ENCODE measurements around the gene INPP5A.

DNA sequence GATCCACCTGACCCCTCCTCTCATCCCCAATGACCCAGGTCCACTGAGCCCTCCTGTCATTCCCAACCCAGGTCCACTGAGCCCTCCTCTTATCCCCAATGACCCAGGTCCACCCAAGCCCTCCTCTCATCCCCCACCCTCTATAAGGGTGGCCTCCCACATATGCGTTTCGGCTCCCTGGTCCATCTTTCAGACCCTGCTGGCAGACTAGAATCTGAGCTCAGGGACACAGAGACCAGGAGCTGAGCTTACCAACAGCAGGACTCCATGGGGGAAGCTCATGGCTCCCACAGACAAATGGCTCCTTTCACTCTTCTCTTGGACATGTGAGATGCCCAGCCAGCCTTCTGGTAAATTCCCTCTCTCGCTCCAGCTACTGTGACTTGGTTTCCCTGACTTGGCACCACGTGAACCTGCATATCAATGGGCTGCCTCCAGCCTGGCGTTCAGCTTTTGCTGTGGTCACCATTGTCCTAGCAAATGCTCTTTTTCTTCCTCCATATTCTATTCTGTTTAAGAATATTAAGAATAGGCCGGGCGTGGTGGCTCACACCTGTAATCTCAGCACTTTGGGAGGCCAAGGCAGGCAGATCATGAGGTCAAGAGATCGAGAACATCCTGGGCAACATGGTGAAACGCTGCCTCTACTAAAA lies 24.8 kb upstream of the INPP5A start:
- TF ChIP-seq POLR2AphosphoS5 (IDR thresholded peaks at IDR 0.05; ENCODE audit: low read depth, low read length) = no peak
- no peak for TF ChIP-seq CBX3 (IDR thresholded peaks at IDR 0.05; ENCODE audit: low read depth)
- no peak for TF ChIP-seq POLR2A (IDR thresholded peaks at IDR 0.05; ENCODE audit: borderline replicate concordance, extremely low read depth, insufficient read depth, insufficient read length)
- TF ChIP-seq, protein P1, sequence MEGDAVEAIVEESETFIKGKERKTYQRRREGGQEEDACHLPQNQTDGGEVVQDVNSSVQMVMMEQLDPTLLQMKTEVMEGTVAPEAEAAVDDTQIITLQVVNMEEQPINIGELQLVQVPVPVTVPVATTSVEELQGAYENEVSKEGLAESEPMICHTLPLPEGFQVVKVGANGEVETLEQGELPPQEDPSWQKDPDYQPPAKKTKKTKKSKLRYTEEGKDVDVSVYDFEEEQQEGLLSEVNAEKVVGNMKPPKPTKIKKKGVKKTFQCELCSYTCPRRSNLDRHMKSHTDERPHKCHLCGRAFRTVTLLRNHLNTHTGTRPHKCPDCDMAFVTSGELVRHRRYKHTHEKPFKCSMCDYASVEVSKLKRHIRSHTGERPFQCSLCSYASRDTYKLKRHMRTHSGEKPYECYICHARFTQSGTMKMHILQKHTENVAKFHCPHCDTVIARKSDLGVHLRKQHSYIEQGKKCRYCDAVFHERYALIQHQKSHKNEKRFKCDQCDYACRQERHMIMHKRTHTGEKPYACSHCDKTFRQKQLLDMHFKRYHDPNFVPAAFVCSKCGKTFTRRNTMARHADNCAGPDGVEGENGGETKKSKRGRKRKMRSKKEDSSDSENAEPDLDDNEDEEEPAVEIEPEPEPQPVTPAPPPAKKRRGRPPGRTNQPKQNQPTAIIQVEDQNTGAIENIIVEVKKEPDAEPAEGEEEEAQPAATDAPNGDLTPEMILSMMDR (IDR thresholded peaks at IDR 0.05 in 2 of 3, conservative IDR thresholded peaks at IDR 0.05 in 1 of 3; ENCODE audit: borderline replicate concordance in 1 of 3, insufficient read depth in 1 of 3, low read depth in 2 of 3, low read length in 2 of 3) = no peak
- TF ChIP-seq JUND (IDR thresholded peaks at IDR 0.05) = no peak
- TF ChIP-seq RAD21 (IDR thresholded peaks at IDR 0.05; ENCODE audit: low read depth) = no peak
- TF ChIP-seq EZH2 (IDR thresholded peaks at IDR 0.05) = no peak
- TF ChIP-seq SP1 (IDR thresholded peaks at IDR 0.05; ENCODE audit: low read depth) = no peak
